ENCODE results near the gene MATCAP1.

GRCh38 chr16:67169642-67170167, 14.1 kb downstream of the MATCAP1 start:
- TF ChIP-seq CTCF (IDR thresholded peaks at IDR 0.05) (peak; percentile 22 to 54 (median 47)), POLR2AphosphoS5 (IDR thresholded peaks at IDR 0.05) (no peak), POLR2A (IDR thresholded peaks at IDR 0.05) (no peak)
